IPS-11a (cell line): ENCODE results near the gene NR2F2.

Source experiments
- H3K4me3 ChIP-seq: one replicate; pipeline ENCODE4 v1.5.1; 2013; ENCODE audit warnings: low read depth, low read length, control low read depth

The NR2F2 gene

DNA sequence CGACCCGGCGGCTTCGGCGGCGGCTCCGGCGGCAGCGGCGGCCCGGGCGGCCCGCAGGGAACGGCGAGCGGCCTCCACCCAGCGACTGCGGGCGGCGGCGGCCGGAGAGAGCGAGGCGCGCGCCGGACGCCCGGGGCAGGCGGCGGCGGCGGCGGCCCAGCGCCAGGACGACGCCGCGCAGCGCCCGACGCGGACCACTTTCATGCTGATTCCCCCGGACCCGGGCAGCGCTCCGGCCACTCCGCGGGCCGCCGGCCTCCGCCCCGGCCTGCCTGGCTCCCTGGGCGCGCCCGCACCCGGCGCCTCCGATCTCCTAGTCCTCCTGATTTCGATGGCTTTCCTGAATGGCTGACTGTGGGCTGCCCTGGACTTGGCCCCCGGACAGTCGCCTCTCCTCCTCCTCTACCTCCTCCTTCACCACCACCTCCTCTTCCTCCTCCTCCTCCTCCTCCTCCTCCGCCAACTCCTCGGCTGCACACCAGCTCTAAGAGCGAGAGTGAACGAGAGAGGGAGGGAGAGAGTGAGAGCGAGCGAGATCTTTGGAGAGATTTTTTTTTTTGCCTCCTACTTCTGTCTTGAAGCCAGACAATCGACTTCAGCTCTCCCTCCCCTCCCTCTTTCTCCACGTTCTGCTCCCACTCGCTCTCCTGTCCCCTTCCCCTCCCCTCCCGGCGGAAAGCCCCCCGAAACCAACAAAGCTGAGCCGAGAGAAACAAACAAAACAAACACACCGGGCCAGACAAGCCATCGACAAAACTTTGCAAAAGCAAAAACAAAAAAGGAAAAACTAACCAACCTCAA is 844 bp downstream of the NR2F2 start:
- no peak overlapping the region for H3K4me3 ChIP-seq

DNA sequence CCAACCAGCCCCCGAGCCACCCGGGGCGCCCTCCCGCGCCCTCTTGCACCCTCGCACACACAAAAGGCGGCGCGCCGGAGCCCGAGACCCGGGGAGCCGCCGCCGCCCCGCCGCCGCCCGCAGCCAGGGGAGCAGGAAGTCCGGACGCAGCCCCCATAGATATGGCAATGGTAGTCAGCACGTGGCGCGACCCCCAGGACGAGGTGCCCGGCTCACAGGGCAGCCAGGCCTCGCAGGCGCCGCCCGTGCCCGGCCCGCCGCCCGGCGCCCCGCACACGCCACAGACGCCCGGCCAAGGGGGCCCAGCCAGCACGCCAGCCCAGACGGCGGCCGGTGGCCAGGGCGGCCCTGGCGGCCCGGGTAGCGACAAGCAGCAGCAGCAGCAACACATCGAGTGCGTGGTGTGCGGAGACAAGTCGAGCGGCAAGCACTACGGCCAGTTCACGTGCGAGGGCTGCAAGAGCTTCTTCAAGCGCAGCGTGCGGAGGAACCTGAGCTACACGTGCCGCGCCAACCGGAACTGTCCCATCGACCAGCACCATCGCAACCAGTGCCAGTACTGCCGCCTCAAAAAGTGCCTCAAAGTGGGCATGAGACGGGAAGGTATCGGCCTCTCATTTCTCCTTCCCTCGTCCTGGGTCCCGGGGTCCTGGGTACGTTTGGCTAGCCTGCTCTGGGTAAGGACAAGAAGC is 1.6 kb downstream of the NR2F2 start:
- H3K4me3 ChIP-seq: no peak overlapping the region

DNA sequence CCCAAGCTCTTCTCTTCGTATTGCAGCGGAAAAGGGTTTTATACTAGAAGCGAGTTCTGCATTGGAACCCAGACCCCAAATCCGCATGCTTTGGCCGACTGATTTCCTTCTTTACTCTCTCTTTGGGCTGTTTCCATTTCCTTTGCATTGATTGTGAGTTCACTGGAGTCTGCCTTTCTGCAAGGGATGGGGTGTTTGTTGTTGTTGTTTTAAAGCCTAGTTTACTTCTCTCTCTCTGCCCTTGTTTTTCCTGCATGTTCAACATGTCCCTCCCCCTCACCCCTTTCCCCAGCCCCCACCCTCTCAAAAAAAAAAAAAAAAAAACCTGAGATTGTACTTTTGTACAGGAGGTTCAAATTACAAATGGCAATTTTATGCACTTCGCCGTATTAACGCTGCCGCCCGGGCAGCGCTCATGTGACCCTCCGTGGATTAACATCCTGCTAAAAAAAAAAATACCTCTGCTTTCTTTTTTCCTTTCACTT is 2.2 kb downstream of the NR2F2 start:
- no peak overlapping the region for H3K4me3 ChIP-seq

DNA sequence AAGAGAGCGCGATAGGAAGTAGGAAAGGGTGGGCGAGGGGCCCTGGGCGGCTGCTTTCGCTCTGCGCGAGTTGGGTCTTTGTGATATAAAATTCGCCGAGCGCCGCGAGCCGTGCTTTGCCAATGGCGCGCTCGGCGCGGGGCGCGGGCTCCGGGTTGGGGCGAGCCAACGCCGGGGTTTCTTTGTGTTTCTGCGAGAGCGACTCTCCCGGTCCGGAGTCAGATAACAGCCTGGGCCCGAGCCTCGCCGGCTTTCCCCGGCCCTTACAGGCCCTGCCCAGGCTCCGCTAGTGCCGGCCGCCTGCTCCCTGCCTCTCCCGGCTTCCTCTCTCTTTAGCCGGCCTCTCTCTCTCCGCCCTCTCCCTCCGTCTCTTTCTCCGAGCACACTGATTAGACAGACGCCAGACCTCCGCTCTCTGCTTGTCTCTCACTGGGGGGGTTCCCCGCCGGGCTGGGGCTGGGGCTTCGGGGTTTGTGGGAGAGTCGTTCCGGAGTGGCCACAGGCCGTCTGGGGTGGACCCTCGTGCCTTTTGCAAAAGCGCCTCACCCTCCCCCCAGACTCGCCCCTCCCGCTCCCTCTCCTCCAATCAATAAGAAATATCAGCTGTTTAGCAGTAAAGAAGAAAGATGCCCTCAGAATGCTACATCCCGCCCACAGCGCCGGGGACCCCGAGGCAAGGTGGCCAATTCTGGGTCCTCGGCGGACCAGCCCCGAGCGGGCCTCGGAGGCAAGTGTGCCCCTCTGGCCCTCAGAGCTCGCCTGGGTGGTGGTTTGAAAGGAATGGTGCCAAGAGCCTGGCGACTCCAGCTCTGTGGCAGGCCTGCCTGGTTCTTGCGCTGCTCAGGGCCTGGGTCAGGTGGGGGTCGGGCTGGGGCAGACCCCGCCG is 2.9 kb downstream of the NR2F2 start:
- no peak overlapping the region for H3K4me3 ChIP-seq

DNA sequence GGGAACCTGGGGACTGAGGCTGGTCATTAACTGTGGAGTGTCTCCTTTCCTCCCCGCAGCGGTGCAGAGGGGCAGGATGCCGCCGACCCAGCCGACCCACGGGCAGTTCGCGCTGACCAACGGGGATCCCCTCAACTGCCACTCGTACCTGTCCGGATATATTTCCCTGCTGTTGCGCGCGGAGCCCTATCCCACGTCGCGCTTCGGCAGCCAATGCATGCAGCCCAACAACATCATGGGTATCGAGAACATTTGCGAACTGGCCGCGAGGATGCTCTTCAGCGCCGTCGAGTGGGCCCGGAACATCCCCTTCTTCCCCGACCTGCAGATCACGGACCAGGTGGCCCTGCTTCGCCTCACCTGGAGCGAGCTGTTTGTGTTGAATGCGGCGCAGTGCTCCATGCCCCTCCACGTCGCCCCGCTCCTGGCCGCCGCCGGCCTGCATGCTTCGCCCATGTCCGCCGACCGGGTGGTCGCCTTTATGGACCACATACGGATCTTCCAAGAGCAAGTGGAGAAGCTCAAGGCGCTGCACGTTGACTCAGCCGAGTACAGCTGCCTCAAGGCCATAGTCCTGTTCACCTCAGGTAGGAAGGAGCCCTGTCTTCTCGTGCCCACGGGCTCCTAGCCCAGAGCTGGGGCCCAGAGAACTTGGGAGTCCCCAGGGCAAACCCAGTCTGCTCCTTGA is 3.7 kb downstream of the NR2F2 start:
- no peak overlapping the region for H3K4me3 ChIP-seq

DNA sequence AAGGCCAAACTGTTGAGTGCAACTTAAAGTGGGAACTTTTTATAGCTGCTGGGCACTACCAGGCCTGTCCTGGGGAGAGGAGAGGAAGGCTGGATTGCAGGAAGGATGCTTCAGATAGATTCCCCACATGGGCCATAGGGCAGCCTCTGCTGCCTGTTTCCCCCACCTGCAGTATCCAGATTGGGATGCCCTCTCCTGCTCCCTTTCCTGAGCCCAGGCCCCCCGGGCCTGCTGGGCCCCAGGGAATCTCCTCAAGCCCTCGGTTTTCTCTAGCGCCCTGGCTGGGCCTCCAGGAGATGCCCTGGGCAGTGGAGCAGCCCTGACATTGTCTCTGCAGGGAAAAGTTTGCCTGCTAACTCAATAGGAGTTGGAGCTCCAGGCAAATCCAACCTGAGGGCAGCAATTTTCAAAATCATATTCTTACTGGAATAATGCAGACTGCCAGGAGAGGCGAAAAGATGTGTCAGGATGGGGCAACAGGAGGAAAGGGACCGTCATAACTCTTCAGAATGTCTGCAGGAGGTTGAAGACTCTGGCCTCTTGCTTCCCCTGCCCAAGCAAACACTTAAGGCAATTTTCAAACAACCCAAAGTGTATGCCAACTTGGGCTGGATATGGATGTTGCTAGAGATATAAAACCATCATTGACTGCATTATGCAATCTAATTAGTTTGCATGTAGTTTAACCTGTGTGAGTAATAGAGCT is 4.4 kb downstream of the NR2F2 start:
- H3K4me3 ChIP-seq: no peak overlapping the region

DNA sequence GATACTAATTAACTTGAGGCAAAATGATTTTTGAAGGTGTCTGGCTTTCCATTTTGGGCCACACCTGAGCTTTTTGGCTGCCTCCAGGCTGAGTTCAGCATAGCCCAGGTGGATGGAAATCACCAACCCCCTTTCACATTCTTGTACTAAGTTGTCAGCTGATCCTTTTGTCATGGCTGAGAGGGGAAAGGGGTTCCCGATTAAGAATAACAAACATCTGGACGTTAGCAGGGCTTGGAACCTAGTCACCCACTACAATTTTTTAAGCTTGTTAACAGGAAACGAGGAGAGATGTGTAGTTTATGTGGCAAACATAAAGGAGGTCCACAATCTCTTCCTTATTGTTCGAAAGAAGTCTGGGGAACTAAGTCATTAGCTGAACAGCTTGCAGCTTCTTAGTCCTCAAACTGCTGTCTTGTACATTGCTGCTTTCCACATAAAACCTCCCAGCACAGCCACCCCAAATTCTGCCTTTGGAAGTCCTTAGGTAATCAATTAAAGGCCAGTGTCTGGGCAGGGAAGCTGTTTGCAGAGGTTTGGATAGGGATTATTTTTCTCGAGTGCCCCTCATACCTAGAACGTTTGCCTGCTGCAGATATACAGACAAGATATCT is 5.0 kb downstream of the NR2F2 start:
- H3K4me3 ChIP-seq: no peak overlapping the region

DNA sequence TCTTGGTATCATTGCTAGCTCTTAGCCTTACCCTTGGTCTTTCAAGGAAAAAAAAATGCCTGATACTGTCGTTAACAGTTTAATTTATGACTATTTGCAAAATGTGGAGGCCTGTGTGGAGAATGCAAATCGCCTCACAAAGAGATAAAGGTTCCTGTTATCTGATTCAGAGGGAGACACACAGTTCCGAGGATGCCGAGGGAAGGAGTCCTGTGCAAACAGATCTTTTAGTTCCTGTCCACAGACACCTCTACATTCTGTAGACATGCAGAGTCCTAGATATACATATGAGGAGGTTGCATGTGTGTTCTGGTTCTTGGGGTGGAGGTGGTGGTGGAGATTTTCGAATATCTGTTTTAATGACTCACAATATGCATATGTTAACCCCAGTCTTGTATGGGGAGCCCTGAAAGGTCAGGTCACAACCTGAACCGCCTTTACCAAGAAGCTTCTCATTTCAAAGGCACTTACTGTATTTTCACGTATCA is 5.7 kb downstream of the NR2F2 start:
- H3K4me3 ChIP-seq: no peak overlapping the region

DNA sequence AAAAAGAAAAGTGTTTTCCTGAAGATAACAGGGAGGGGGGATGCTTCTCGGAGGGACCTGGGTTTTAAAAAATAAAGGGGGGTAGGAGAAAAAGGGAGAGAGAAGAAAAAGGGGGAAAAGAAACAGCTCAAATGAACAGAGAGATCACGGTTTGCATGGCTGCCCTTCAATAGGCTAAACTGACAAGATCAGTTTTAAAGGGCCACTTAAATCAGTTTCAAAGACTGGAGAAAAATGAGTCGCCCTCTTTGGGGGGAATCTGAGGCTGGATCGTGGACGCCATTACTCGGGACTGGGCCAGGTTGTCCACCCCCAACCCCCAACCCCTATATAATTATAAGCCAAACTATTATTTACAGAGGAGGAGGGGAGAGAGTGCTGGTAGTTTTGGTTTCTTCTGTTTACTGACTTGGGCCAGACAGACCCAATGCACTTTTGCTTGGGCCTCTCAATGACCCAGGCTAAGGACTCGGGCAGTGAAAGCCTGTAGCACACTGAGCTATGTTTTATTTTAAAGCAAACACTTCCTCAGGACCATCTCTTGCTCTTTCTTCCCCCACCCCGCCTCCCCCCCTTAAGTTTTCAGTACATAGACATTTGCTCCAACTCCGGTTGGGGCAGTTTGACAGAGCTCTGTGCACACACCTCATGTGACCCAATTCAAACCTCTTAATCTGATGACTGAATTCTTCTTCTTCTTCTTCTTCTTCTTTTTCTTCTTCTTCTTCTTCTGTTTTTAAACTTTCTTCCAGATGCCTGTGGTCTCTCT is 6.3 kb downstream of the NR2F2 start:
- H3K4me3 ChIP-seq: no peak overlapping the region

DNA sequence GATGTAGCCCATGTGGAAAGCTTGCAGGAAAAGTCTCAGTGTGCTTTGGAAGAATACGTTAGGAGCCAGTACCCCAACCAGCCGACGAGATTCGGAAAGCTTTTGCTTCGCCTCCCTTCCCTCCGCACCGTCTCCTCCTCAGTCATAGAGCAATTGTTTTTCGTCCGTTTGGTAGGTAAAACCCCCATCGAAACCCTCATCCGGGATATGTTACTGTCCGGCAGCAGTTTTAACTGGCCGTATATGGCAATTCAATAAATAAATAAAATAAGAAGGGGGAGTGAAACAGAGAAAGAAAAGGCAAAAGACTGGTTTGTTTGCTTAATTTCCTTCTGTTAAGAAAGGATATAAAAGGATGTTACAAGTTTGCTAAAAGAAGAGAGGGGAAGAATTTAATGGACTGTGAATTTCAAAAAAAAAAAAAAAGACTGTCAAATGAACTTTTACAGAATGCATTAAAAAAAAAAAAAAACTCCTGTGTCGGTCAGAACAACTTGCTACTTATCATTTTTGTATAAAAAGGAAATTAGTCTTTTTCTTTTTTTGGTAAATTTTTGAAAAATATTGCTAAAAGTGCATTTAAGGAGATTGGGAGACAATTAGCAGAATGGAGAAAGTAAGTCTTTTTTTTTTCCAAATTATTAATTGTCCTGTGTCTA is 7.0 kb downstream of the NR2F2 start:
- no peak overlapping the region for H3K4me3 ChIP-seq

DNA sequence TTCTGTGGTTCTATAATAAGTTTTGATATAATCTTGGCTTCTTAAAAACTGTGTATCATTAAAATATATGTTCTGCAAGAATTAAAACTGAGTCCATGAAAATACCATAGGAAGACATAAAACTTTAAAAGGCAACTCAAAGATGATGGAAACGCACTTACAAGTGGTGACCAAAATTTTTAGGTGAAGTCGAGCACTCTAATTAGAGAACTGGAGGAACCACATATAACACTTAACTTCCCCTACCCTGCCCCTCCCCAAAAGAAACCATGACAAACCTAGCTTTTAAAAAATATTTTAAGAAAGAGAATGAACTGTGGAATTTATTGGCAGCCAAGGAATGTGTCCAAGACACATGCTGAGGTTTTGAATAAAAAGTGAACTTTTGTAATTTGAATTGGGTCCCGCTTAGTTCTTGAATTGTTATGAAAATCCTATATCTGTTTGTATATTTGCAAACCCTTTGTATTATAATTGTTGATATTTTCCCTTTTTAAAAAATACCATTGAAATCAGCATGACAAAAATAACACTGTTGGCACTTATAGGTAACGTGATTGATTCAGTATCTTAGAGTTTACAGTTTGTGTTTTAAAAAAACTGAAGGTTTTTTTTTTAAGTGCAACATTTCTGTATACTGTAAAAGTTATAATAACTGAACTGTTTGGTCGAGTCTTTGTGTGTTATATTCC is 7.7 kb downstream of the NR2F2 start:
- no peak overlapping the region for H3K4me3 ChIP-seq

DNA sequence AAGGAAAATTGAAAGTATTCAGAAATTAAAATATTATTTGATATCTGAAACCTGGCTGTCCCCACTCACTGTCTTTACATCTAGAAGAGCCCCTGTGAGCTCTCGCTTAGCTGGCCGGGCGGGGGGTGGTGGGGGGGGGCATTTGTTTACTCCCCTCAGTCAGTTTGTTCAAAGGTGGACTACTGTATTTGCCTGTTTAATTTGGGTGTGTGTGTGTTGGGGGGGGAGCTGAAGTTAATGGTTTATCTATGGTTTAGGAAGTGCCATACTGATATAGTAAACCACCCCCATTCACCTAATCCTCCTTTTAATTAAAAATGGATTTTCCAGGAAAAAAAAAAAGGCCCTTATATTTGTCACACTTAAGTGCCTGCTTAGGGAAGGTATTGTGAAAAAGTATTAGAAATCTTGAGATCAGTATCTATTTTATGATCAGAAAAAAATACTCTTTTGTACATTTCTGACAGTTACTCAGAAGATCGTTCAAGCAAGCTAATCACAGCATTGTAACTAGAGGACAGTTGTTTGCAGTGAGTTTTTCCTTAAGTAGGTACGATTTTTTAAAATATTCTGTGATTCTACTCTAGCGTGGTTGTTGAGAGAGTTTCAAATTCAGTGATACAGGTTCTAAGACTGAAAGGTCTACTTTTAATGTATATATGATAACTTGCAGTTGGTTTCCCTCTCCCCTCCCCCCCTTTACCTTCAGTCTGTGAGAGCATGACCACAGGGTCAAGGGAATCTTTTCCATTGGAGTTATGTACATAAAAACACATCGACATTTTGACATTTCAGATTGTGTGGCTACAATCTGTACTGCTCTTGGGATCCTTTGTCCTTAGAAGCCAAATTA is 8.5 kb downstream of the NR2F2 start:
- H3K4me3 ChIP-seq: no peak overlapping the region

DNA sequence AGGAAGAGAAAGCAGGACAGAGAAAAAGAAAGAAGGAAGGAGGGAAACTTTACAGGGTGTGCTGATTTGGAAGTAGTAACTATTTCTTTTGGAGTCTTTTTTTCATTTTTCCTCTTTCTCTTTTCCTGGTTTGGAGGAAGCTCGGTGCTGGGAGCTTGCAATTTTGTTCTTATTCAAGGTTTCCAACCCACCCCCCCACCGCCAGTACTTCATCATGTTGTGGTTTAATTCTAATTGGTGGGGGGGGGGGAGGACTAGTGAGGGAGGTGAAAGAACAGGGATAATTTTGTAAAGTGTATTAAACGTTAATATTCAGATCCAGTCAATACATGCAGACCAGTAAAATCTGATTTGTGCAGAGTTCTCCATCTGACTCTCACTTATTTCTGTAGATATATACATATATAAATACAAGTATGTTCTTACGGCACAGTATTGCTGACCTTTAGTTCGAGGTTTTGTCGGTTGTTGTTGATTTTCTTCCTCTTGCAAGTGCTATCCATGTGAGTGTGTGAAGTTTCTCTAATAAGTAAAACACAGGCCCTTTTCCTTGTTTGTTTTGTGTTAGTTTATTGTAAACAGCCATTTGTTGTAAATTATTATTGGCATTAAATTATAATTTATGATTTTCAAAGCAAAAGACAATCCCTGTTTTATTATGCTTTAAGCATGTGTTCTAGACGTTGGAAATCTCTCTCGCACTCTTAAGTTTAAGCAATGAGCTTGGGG is 9.3 kb downstream of the NR2F2 start:
- peak overlapping the region; percentile 35 for H3K4me3 ChIP-seq

DNA sequence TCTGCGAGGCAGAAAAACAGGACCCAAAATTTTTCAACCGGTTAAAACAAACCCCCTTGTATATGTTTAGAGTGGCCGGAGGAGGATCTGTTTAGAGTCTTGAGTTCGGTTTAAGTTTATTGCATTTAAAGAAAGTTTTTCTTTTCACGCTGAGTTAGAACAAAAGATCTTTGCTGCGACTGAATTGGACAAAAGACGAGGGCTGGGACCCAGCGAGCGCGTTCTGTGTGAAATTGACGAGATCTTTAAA is 9.8 kb downstream of the NR2F2 start:
- H3K4me3 ChIP-seq: peak overlapping the region; percentile 35

DNA sequence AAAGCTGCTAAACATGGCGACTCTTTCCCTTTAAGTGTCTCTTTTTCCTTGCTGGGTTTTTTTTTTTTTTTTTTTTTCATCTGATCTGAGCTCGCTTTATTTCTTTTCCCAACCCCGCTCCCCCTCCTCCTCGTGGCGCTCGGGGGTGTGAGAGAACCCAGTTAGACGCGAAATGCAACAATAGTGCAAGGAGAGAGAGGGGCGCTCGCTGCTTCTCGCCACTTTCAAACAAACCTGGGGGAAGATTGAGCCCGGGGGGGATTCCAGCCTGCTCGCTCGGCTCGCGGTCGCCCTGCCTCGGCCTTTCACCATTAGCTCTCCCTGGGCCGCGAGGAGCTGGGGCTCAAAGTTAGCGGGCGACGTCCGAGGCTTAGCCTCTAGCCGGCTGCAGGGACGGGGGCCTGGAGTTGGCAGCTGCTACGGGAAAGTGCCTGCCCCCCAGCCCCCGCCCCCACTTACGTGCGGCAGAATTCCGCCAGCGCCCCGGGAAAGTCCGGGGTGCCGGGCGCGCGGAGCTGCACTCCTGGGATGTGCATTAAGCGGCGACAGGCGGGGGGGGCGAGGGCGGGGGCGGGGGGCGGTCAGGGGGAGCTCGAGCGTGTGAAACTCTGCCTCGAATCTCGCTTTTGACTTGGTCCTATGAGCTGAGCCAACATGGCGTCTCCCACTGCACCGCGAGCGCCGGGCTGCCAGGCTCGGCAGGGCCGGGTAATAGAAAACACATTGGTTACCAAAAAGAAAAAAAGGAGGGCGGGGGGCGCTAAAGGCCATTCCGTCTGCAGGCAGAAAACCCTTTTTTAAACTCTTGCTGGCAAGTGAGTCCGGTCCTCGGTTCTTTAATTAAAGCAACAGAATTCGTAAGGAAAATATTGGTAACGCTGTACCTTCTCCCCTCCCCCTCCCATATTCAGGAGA is 10.4 kb downstream of the NR2F2 start:
- peak overlapping the region; percentile 35 for H3K4me3 ChIP-seq
